Measurements from ENCODE around the gene UMAD1.
"Not testable (repeated sequence)": the region's sequence is repeated elsewhere in the genome, so short reads cannot be mapped to it uniquely, and the experiment has no call there.

Gene UMAD1

GRCh38 chr7:7672545-7673239 lies 32.1 kb downstream of the UMAD1 start:
- H3K56ac ChIP-seq (ENCODE audit: low read length), result no peak overlapping the region
- no peaks in the 10 kb centered on the region for H3K36me3 ChIP-seq (ENCODE audit: control insufficient read depth, insufficient read depth, low read length)
- whole genome bisulfite sequencing (ENCODE audit: extremely low coverage, insufficient coverage, low lambda C conversion rate), result no CpG with 5 or more reads among the region's 6 CpGs
- no peaks in the 10 kb centered on the region for H3K4me1 ChIP-seq (ENCODE audit: control insufficient read depth, low read depth, low read length)
- H3K4me2 ChIP-seq (ENCODE audit: low read length), result no peak overlapping the region
- no peak overlapping the region for H3K4me3 ChIP-seq (ENCODE audit: low read length)
- no peaks in the 10 kb centered on the region for H3K27me3 ChIP-seq (ENCODE audit: insufficient read depth, low read length, poor library complexity)
- H3K9ac ChIP-seq (ENCODE audit: low read length), result no peak overlapping the region
- H3K23ac ChIP-seq (ENCODE audit: low read length), result no peak overlapping the region
- no peak overlapping the region for H2BK120ac ChIP-seq (ENCODE audit: low read depth, low read length)
- no peaks in the 10 kb centered on the region for H3K79me2 ChIP-seq (ENCODE audit: control insufficient read depth, insufficient read depth, low read length)
- no peak for DNase-seq
- H3K27ac ChIP-seq (ENCODE audit: low read depth, low read length), result no peak overlapping the region
- no peak overlapping the region for H4K8ac ChIP-seq (ENCODE audit: low read depth, low read length)
- H3K18ac ChIP-seq (ENCODE audit: low read length), result no peak overlapping the region
- no peak overlapping the region for H3K4ac ChIP-seq (ENCODE audit: low read depth, low read length)
- peaks cover 2% of the 10 kb centered on the region for H3K79me1 ChIP-seq (ENCODE audit: low read length)
- no peak overlapping the region for H4K5ac ChIP-seq (ENCODE audit: low read length)
- H2BK15ac ChIP-seq (replicated peaks; ENCODE audit: low read depth), result no peak overlapping the region
- no peak overlapping the region for H2AK5ac ChIP-seq (ENCODE audit: low read length)
- H2BK5ac ChIP-seq (ENCODE audit: low read length), result no peak overlapping the region

GRCh38 chr7:7673240-7673550 lies 32.6 kb downstream of the UMAD1 start:
- H3K56ac ChIP-seq (ENCODE audit: low read length), result no peak overlapping the region
- H3K79me2 ChIP-seq (ENCODE audit: control insufficient read depth, insufficient read depth, low read length), result no peaks in the 10 kb centered on the region
- no CpG with 5 or more reads among the region's 2 CpGs for WGBS (ENCODE audit: extremely low coverage, insufficient coverage, low lambda C conversion rate)
- no peak overlapping the region for H3K4me3 ChIP-seq (ENCODE audit: low read length)
- no peak overlapping the region for H2AK5ac ChIP-seq (ENCODE audit: low read length)
- H3K27ac ChIP-seq (ENCODE audit: low read depth, low read length), result no peak overlapping the region
- peaks cover 2% of the 10 kb centered on the region for H3K79me1 ChIP-seq (ENCODE audit: low read length)
- no peaks in the 10 kb centered on the region for H3K36me3 ChIP-seq (ENCODE audit: control insufficient read depth, insufficient read depth, low read length)
- H3K4me1 ChIP-seq (ENCODE audit: control insufficient read depth, low read depth, low read length), result no peaks in the 10 kb centered on the region
- no peak overlapping the region for H3K4me2 ChIP-seq (ENCODE audit: low read length)
- no peak overlapping the region for H3K23ac ChIP-seq (ENCODE audit: low read length)
- no peak overlapping the region for H4K5ac ChIP-seq (ENCODE audit: low read length)
- H3K4ac ChIP-seq (ENCODE audit: low read depth, low read length), result no peak overlapping the region
- H2BK5ac ChIP-seq (ENCODE audit: low read length), result no peak overlapping the region
- no peak overlapping the region for H2BK15ac ChIP-seq (replicated peaks; ENCODE audit: low read depth)
- no peak overlapping the region for H2BK120ac ChIP-seq (ENCODE audit: low read depth, low read length)
- H4K8ac ChIP-seq (ENCODE audit: low read depth, low read length), result no peak overlapping the region
- no peaks in the 10 kb centered on the region for H3K27me3 ChIP-seq (ENCODE audit: insufficient read depth, low read length, poor library complexity)
- DNase-seq, result no peak
- H3K9ac ChIP-seq (ENCODE audit: low read length), result no peak overlapping the region
- H3K18ac ChIP-seq (ENCODE audit: low read length), result no peak overlapping the region

- no peaks in the 10 kb centered on the region for H3K79me1 ChIP-seq (ENCODE audit: low read length)
- no peaks in the 10 kb centered on the region for H3K4me1 ChIP-seq (ENCODE audit: control insufficient read depth, low read depth, low read length)
- no peaks in the 10 kb centered on the region for H3K27me3 ChIP-seq (ENCODE audit: insufficient read depth, low read length, poor library complexity)
- no peak overlapping the region for H3K23ac ChIP-seq (ENCODE audit: low read length)
- no peak for DNase-seq
- H3K4ac ChIP-seq (ENCODE audit: low read depth, low read length), result no peak overlapping the region
- no peak overlapping the region for H3K9ac ChIP-seq (ENCODE audit: low read length)
- H2BK120ac ChIP-seq (ENCODE audit: low read depth, low read length), result no peak overlapping the region
- H4K8ac ChIP-seq (ENCODE audit: low read depth, low read length), result no peak overlapping the region
- no peak overlapping the region for H2AK5ac ChIP-seq (ENCODE audit: low read length)
- no peak overlapping the region for H3K56ac ChIP-seq (ENCODE audit: low read length)
- H2BK5ac ChIP-seq (ENCODE audit: low read length), result no peak overlapping the region
- no peaks in the 10 kb centered on the region for H3K36me3 ChIP-seq (ENCODE audit: control insufficient read depth, insufficient read depth, low read length)
- no peak overlapping the region for H4K5ac ChIP-seq (ENCODE audit: low read length)
- H2BK15ac ChIP-seq (replicated peaks; ENCODE audit: low read depth), result no peak overlapping the region
- H3K79me2 ChIP-seq (ENCODE audit: control insufficient read depth, insufficient read depth, low read length), result no peaks in the 10 kb centered on the region
- no peak overlapping the region for H3K18ac ChIP-seq (ENCODE audit: low read length)
- WGBS (ENCODE audit: extremely low coverage, insufficient coverage, low lambda C conversion rate), result no CpG with 5 or more reads among the region's 6 CpGs
- no peak overlapping the region for H3K27ac ChIP-seq (ENCODE audit: low read depth, low read length)
- H3K4me2 ChIP-seq (ENCODE audit: low read length), result no peak overlapping the region
- no peak overlapping the region for H3K4me3 ChIP-seq (ENCODE audit: low read length)
Measured at GRCh38 chr7:7675686-7676085, 35.1 kb downstream of the UMAD1 start.

- H3K4me2 ChIP-seq (ENCODE audit: low read length); H3K27me3 ChIP-seq (ENCODE audit: insufficient read depth, low read length, poor library complexity); H4K5ac ChIP-seq (ENCODE audit: low read length); H3K4me3 ChIP-seq (ENCODE audit: low read length); H2BK5ac ChIP-seq (ENCODE audit: low read length); H3K79me1 ChIP-seq (ENCODE audit: low read length); H3K23ac ChIP-seq (ENCODE audit: low read length); H2BK120ac ChIP-seq (ENCODE audit: low read depth, low read length); H3K36me3 ChIP-seq (ENCODE audit: control insufficient read depth, insufficient read depth, low read length); H4K8ac ChIP-seq (ENCODE audit: low read depth, low read length); H3K9ac ChIP-seq (ENCODE audit: low read length); H2BK15ac ChIP-seq (replicated peaks; ENCODE audit: low read depth); H3K4ac ChIP-seq (ENCODE audit: low read depth, low read length); H3K27ac ChIP-seq (ENCODE audit: low read depth, low read length); H3K79me2 ChIP-seq (ENCODE audit: control insufficient read depth, insufficient read depth, low read length); DNase-seq; H2AK5ac ChIP-seq (ENCODE audit: low read length); H3K18ac ChIP-seq (ENCODE audit: low read length); H3K4me1 ChIP-seq (ENCODE audit: control insufficient read depth, low read depth, low read length); H3K56ac ChIP-seq (ENCODE audit: low read length): not testable (repeated sequence)
- no CpG with 5 or more reads among the region's 2 CpGs for WGBS (ENCODE audit: extremely low coverage, insufficient coverage, low lambda C conversion rate)
Measured at GRCh38 chr7:7679640-7680039, 39.1 kb downstream of the UMAD1 start.

GRCh38 chr7:7681191-7681935 lies 40.8 kb downstream of the UMAD1 start:
- Histone ChIP-seq H3K4me2 (ENCODE audit: low read length) (no peak overlapping the region), H3K27me3 (ENCODE audit: insufficient read depth, low read length, poor library complexity) (no peaks in the 10 kb centered on the region), H3K79me1 (ENCODE audit: low read length) (no peaks in the 10 kb centered on the region), H3K4me1 (ENCODE audit: control insufficient read depth, low read depth, low read length) (no peaks in the 10 kb centered on the region), H3K79me2 (ENCODE audit: control insufficient read depth, insufficient read depth, low read length) (no peaks in the 10 kb centered on the region), H3K18ac (ENCODE audit: low read length) (no peak overlapping the region), H4K8ac (ENCODE audit: low read depth, low read length) (no peak overlapping the region), H2BK15ac (replicated peaks; ENCODE audit: low read depth) (no peak overlapping the region), H2BK5ac (ENCODE audit: low read length) (no peak overlapping the region), H3K4me3 (ENCODE audit: low read length) (no peak overlapping the region), H4K5ac (ENCODE audit: low read length) (no peak overlapping the region), H3K56ac (ENCODE audit: low read length) (no peak overlapping the region), H3K23ac (ENCODE audit: low read length) (no peak overlapping the region), H3K4ac (ENCODE audit: low read depth, low read length) (no peak overlapping the region), H3K9ac (ENCODE audit: low read length) (no peak overlapping the region), H2BK120ac (ENCODE audit: low read depth, low read length) (no peak overlapping the region), H3K36me3 (ENCODE audit: control insufficient read depth, insufficient read depth, low read length) (no peaks in the 10 kb centered on the region), H3K27ac (ENCODE audit: low read depth, low read length) (no peak overlapping the region), H2AK5ac (ENCODE audit: low read length) (no peak overlapping the region)
- DNase-seq, result peak; percentile 56
- 100% methylated on average over 1 of the region's 7 CpGs for WGBS (ENCODE audit: extremely low coverage, insufficient coverage, low lambda C conversion rate)

DNA sequence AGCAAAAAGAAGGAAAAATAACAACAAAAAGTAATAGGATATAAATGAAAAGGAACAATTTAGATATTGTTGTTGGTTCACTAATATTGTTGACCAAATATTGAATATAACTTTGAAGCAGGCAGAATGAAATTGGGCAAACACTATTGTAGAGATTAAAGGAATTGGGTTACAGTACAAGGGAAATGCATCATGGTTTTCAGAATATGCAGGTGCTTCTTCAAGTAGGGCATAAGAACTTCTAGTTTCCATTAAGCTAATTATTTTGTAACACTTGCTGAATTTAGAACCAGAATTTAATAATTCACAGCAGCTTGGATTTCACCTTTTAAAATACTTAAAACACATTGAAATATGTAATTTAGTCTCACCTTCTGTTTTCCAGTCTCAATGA lies 41.4 kb downstream of the UMAD1 start:
- Histone ChIP-seq H3K56ac (ENCODE audit: low read length) (no peak overlapping the region), H3K4me2 (ENCODE audit: low read length) (no peak overlapping the region)

More for the DNA sequence above, 41.4 kb downstream of the UMAD1 start:
- Histone ChIP-seq H3K9ac (ENCODE audit: low read length) (no peak overlapping the region), H3K4ac (ENCODE audit: low read depth, low read length) (no peak overlapping the region), H3K36me3 (ENCODE audit: control insufficient read depth, insufficient read depth, low read length) (no peaks in the 10 kb centered on the region), H3K27me3 (ENCODE audit: insufficient read depth, low read length, poor library complexity) (no peaks in the 10 kb centered on the region), H4K5ac (ENCODE audit: low read length) (no peak overlapping the region), H4K8ac (ENCODE audit: low read depth, low read length) (no peak overlapping the region), H3K79me1 (ENCODE audit: low read length) (no peaks in the 10 kb centered on the region), H3K18ac (ENCODE audit: low read length) (no peak overlapping the region), H3K79me2 (ENCODE audit: control insufficient read depth, insufficient read depth, low read length) (no peaks in the 10 kb centered on the region), H2AK5ac (ENCODE audit: low read length) (no peak overlapping the region), H3K23ac (ENCODE audit: low read length) (no peak overlapping the region), H2BK5ac (ENCODE audit: low read length) (no peak overlapping the region), H2BK120ac (ENCODE audit: low read depth, low read length) (no peak overlapping the region), H3K27ac (ENCODE audit: low read depth, low read length) (no peak overlapping the region), H2BK15ac (replicated peaks; ENCODE audit: low read depth) (no peak overlapping the region), H3K4me3 (ENCODE audit: low read length) (no peak overlapping the region), H3K4me1 (ENCODE audit: control insufficient read depth, low read depth, low read length) (no peaks in the 10 kb centered on the region)
- no peak for DNase-seq
